H9 (cell line): ENCODE data around the gene CCDC18. TPM values are rescaled to one million over a fixed set of nuclear protein-coding genes. Genes with fewer than 3 reads are reported as not detected.

Experiments
- DNase-seq: peaks from one replicate; pipeline ENCODE4 v3.0.0-alpha.2; 2017
- H2AFZ ChIP-seq: one replicate; pipeline ENCODE4 v1.6.1; 2013; ENCODE audit warnings: mild to moderate bottlenecking, low read length, control low read depth, moderate library complexity
- H2AK5ac ChIP-seq: 2 replicates; pipeline ENCODE4 v1.6.1; 2013; ENCODE audit warnings: low read length, control low read depth, mixed read lengths; ENCODE audit not compliant: insufficient read length
- H2BK120ac ChIP-seq: one replicate; pipeline ENCODE4 v1.6.1; 2013; ENCODE audit warnings: low read depth, mild to moderate bottlenecking, low read length, control low read depth, inconsistent platforms; ENCODE audit not compliant: poor library complexity, severe bottlenecking
- H2BK12ac ChIP-seq: 2 replicates; pipeline ENCODE4 v1.6.1; 2013; ENCODE audit warnings: low read length, control low read depth, mixed read lengths, low read depth; ENCODE audit not compliant: insufficient read length
- H2BK15ac ChIP-seq: 2 replicates; pipeline ENCODE4 v1.6.1; 2013; ENCODE audit warnings: low read depth, low read length, control low read depth
- H2BK20ac ChIP-seq: one replicate; pipeline ENCODE4 v1.6.1; 2013; ENCODE audit warnings: low read depth, mild to moderate bottlenecking, low read length, control low read depth, inconsistent platforms; ENCODE audit not compliant: poor library complexity, severe bottlenecking
- H2BK5ac ChIP-seq: 2 replicates; pipeline ENCODE4 v1.6.1; 2013; ENCODE audit warnings: low read length, control low read depth, mixed read lengths; ENCODE audit not compliant: insufficient read length
- H3K14ac ChIP-seq: 2 replicates; pipeline ENCODE4 v1.6.1; 2013; ENCODE audit warnings: low read length, control low read depth; ENCODE audit not compliant: insufficient read depth
- H3K18ac ChIP-seq: 2 replicates; pipeline ENCODE4 v1.6.1; 2013; ENCODE audit warnings: low read depth, mild to moderate bottlenecking, mixed read lengths, low read length, control low read depth; ENCODE audit not compliant: insufficient read length
- H3K23ac ChIP-seq: 2 replicates; pipeline ENCODE4 v1.6.1; 2013; ENCODE audit warnings: low read length, control low read depth, mixed read lengths, low read depth; ENCODE audit not compliant: insufficient read length
- H3K23me2 ChIP-seq: 2 replicates; pipeline ENCODE4 v1.6.1; 2013; ENCODE audit warnings: low read depth, mild to moderate bottlenecking, mixed read lengths, low read length, control low read depth; ENCODE audit not compliant: insufficient read length, poor library complexity, severe bottlenecking
- H3K27ac ChIP-seq: 2 replicates; pipeline ENCODE4 v1.5.1; 2013; ENCODE audit warnings: low read length, control low read depth, mixed read lengths, low read depth; ENCODE audit not compliant: insufficient read length
- H3K27me3 ChIP-seq: 2 replicates; pipeline ENCODE4 v1.6.1; 2013; ENCODE audit warnings: low read length, control low read depth, inconsistent platforms; ENCODE audit not compliant: insufficient read depth
- H3K4ac ChIP-seq: 2 replicates; pipeline ENCODE4 v1.6.1; 2013; ENCODE audit warnings: low read depth, mild to moderate bottlenecking, control low read depth, inconsistent platforms, low read length, moderate library complexity
- H3K4me1 ChIP-seq: 2 replicates; pipeline ENCODE4 v1.6.1; 2013; ENCODE audit warnings: low read length, control low read depth, inconsistent platforms; ENCODE audit not compliant: insufficient read depth
- H3K4me2 ChIP-seq: 2 replicates; pipeline ENCODE4 v1.6.1; 2013; ENCODE audit warnings: low read length, control low read depth, mixed read lengths; ENCODE audit not compliant: insufficient read length, insufficient read depth
- H3K56ac ChIP-seq: 2 replicates; pipeline ENCODE4 v1.6.1; 2013; ENCODE audit warnings: low read depth, mild to moderate bottlenecking, mixed read lengths, low read length, control low read depth; ENCODE audit not compliant: insufficient read length
- H3K79me1 ChIP-seq: 2 replicates; pipeline ENCODE4 v1.6.1; 2013; ENCODE audit warnings: low read depth, mild to moderate bottlenecking, moderate library complexity, low read length, control low read depth, inconsistent platforms; ENCODE audit not compliant: insufficient read depth, poor library complexity, severe bottlenecking
- H3K79me2 ChIP-seq: 2 replicates; pipeline ENCODE4 v1.6.1; 2013; ENCODE audit warnings: low read length, control low read depth, inconsistent platforms; ENCODE audit not compliant: insufficient read depth
- H3K9ac ChIP-seq: 2 replicates; pipeline ENCODE4 v1.6.1; 2013; ENCODE audit warnings: low read length, control low read depth, mixed read lengths; ENCODE audit not compliant: insufficient read length; ENCODE audit errors: extremely low read depth
- H3K9me3 ChIP-seq: one replicate; pipeline ENCODE4 v1.6.1; 2013; ENCODE audit warnings: low read depth, low read length, inconsistent platforms; ENCODE audit not compliant: control insufficient read depth
- H3T11ph ChIP-seq: one replicate; pipeline ENCODE4 v1.6.1; 2013; ENCODE audit warnings: mild to moderate bottlenecking, low read length, control low read depth, inconsistent platforms
- H4K20me1 ChIP-seq: one replicate; pipeline ENCODE4 v1.6.1; 2013; ENCODE audit not compliant: control insufficient read depth, insufficient read length, insufficient read depth
- H4K5ac ChIP-seq: 2 replicates; pipeline ENCODE4 v1.6.1; 2013; ENCODE audit warnings: low read depth, mild to moderate bottlenecking, mixed read lengths, low read length, control low read depth; ENCODE audit not compliant: insufficient read length
- H4K8ac ChIP-seq: replicated peaks from 2 replicates; pipeline ENCODE4 v1.6.1; 2013; ENCODE audit warnings: low read length, control low read depth, mixed read lengths, low read depth; ENCODE audit not compliant: insufficient read length
- H4K91ac ChIP-seq: 2 replicates; pipeline ENCODE4 v1.6.1; 2013; ENCODE audit warnings: low read depth, mild to moderate bottlenecking, moderate library complexity, mixed read lengths, low read length, control low read depth; ENCODE audit not compliant: insufficient read length
- H3K27ac Mint-ChIP-seq, 3 experiments: 2 replicates in 2 of 3; 3 replicates in 1 of 3; pipeline ENCODE4 v1.8.0; 2020 to 2021; ENCODE audit warnings: mixed read lengths in 3 of 3, mild to moderate bottlenecking in 1 of 3, moderate library complexity in 1 of 3
- H3K27me3 Mint-ChIP-seq: 2 replicates; pipeline ENCODE4 v1.8.0; 2021; ENCODE audit warnings: low read depth, mild to moderate bottlenecking, moderate library complexity, mixed read lengths
- H3K36me3 Mint-ChIP-seq, 3 experiments: 2 replicates in 2 of 3; 3 replicates in 1 of 3; pipeline ENCODE4 v1.8.0; 2020 to 2021; ENCODE audit warnings: low read depth in 3 of 3, mixed read lengths in 3 of 3; ENCODE audit not compliant: insufficient read depth in 1 of 3
- H3K4me1 Mint-ChIP-seq, 2 experiments: 2 replicates each; pipeline ENCODE4 v1.8.0; 2020; ENCODE audit warnings: mixed read lengths in 2 of 2
- H3K4me3 Mint-ChIP-seq, 2 experiments: 2 replicates in 1 of 2; 3 replicates in 1 of 2; pipeline ENCODE4 v1.8.0; 2020 to 2021; ENCODE audit warnings: mild to moderate bottlenecking in 2 of 2, mixed read lengths in 2 of 2, moderate library complexity in 1 of 2
- H3K9me3 Mint-ChIP-seq, 2 experiments: 2 replicates in 1 of 2; 3 replicates in 1 of 2; pipeline ENCODE4 v1.8.0; 2020; ENCODE audit warnings: mild to moderate bottlenecking in 2 of 2, mixed read lengths in 2 of 2, moderate library complexity in 1 of 2
- CTCF ChIP-seq: fragments of 200-600 bp; sonication (generic); conservative IDR thresholded peaks from 3 replicates; pipeline ENCODE4 v1.8.0; 2021; ENCODE audit warnings: antibody characterized with exemption, mild to moderate bottlenecking
- WGBS: extraction: QIAGEN DNeasy Blood & Tissue Kit; methylation state at CpG from one replicate; pipeline ENCODE4 v1.1.7; 2013; ENCODE audit warnings: missing lambda C conversion rate, low lambda C conversion rate, mixed read lengths; ENCODE audit not compliant: insufficient read length; ENCODE audit errors: extremely low coverage; 5-methylcytosine and 5-hydroxymethylcytosine counted together
- total RNA-seq: library from RNA; stranded (reverse); gene quantifications from 2 replicates; pipeline ENCODE4 v1.2.1, GENCODE V29; 2021

CCDC18 gene
- total RNA-seq, 1 experiment from 2014 or later, result 19.5 TPM

GRCh38 chr1:93302078-93302477 lies 121.6 kb downstream of the CCDC18 start:
- no peak for DNase-seq
- Mint-ChIP-seq H3K27me3 (no peaks in the 10 kb centered on the region), H3K27ac (peak overlapping the region in 2 of 3 experiments; percentile 26 to 55; a peak in 2 of 7 replicates), H3K4me1 (peaks cover 29 to 36% of the 10 kb centered on the region in 2 experiments), H3K4me3 (no peak overlapping the region), H3K9me3 (peaks cover 2 to 3% of the 10 kb centered on the region in 2 experiments; a peak in 2 of 5 replicates), H3K36me3 (peaks cover 0 to 9% (median 7%) of the 10 kb centered on the region in 3 experiments; a peak in 4 of 7 replicates)
- H3K23me2 ChIP-seq, result no peaks in the 10 kb centered on the region
- no peak for TF ChIP-seq CTCF
- H2BK120ac ChIP-seq, result no peak overlapping the region
- H3K4me1 ChIP-seq, result no peaks in the 10 kb centered on the region
- H2AK5ac ChIP-seq, result no peak overlapping the region
- H3K4ac ChIP-seq, result no peak overlapping the region
- WGBS, result no CpG with 5 or more reads among the region's 5 CpGs
- no peak overlapping the region for H3K18ac ChIP-seq
- H3K27ac ChIP-seq, result no peak overlapping the region
- H3K56ac ChIP-seq, result no peak overlapping the region
- no peak overlapping the region for H2AFZ ChIP-seq
- H3K23ac ChIP-seq, result no peak overlapping the region
- H3K79me2 ChIP-seq, result no peaks in the 10 kb centered on the region
- H2BK15ac ChIP-seq, result no peak overlapping the region
- H3K14ac ChIP-seq, result no peak overlapping the region
- H3K9me3 ChIP-seq, result no peaks in the 10 kb centered on the region
- H4K20me1 ChIP-seq, result no peaks in the 10 kb centered on the region
- H3K27me3 ChIP-seq, result no peaks in the 10 kb centered on the region
- H4K8ac ChIP-seq, result no peak overlapping the region
- H3K79me1 ChIP-seq, result no peaks in the 10 kb centered on the region
- H2BK20ac ChIP-seq, result no peak overlapping the region
- H4K91ac ChIP-seq, result no peak overlapping the region
- H3K9ac ChIP-seq, result no peak overlapping the region
- H3K4me2 ChIP-seq, result no peak overlapping the region
- no peak overlapping the region for H3T11ph ChIP-seq
- no peak overlapping the region for H2BK12ac ChIP-seq
- no peak overlapping the region for H4K5ac ChIP-seq
- no peak overlapping the region for H2BK5ac ChIP-seq
